Liver (tissue), 9 donors: ENCODE data around the gene NFAT5. TPM values are rescaled to one million over a fixed set of nuclear protein-coding genes. Genes with fewer than 3 reads are reported as not detected.

Experiments
- DNase-seq: peaks from one replicate; pipeline ENCODE4 v3.0.0-alpha.2; 2017; ENCODE audit warnings: low spot score
- H3K27ac ChIP-seq, 2 donors: one replicate each; pipeline ENCODE4 v1.7.0; 2013; ENCODE audit warnings: inconsistent platforms in 2 of 2, low read length in 2 of 2, control low read depth in 1 of 2, low read depth in 1 of 2, mild to moderate bottlenecking in 1 of 2
- H3K27me3 ChIP-seq, 4 donors: one replicate each; pipeline versions ENCODE4 v1.6.1 to v1.7.0; 2013; ENCODE audit warnings: low read length in 3 of 4, inconsistent platforms in 1 of 4, mild to moderate bottlenecking in 1 of 4, moderate library complexity in 1 of 4; ENCODE audit not compliant: control insufficient read depth in 4 of 4, insufficient read depth in 4 of 4
- H3K36me3 ChIP-seq, 4 donors: one replicate each; pipeline versions ENCODE4 v1.6.1 to v1.7.0; 2013; ENCODE audit warnings: low read length in 3 of 4, mild to moderate bottlenecking in 3 of 4, low read depth in 1 of 4, moderate library complexity in 1 of 4; ENCODE audit not compliant: control insufficient read depth in 4 of 4, insufficient read depth in 3 of 4
- H3K4me1 ChIP-seq, 4 donors: one replicate each; pipeline versions ENCODE4 v1.6.1 to v1.7.0; 2013; ENCODE audit warnings: low read length in 3 of 4, mild to moderate bottlenecking in 3 of 4, moderate library complexity in 1 of 4; ENCODE audit not compliant: control insufficient read depth in 4 of 4, insufficient read depth in 4 of 4
- H3K4me3 ChIP-seq, 3 donors: one replicate each; pipeline versions ENCODE4 v1.6.1 to v1.7.0; 2013; ENCODE audit warnings: low read length in 3 of 3, control low read depth in 1 of 3, low read depth in 1 of 3, mild to moderate bottlenecking in 1 of 3
- H3K9ac ChIP-seq, 2 donors: one replicate each; pipeline ENCODE4 v1.7.0; 2013; ENCODE audit warnings: low read length in 2 of 2, mild to moderate bottlenecking in 2 of 2, moderate library complexity in 2 of 2, control low read depth in 1 of 2, low read depth in 1 of 2
- H3K9me3 ChIP-seq, 4 donors: one replicate each; pipeline versions ENCODE4 v1.6.1 to v1.7.0; 2013; ENCODE audit warnings: low read length in 3 of 4; ENCODE audit not compliant: control insufficient read depth in 4 of 4
- EGR1 ChIP-seq, 2 donors: IDR thresholded peaks; 2 replicates each; pipeline ENCODE4 v1.6.1; 2016 to 2018; ENCODE audit warnings: antibody characterized with exemption in 2 of 2, low read depth in 2 of 2
- FOXA1 ChIP-seq: IDR thresholded peaks from 2 replicates; pipeline ENCODE4 v1.6.1; 2016; ENCODE audit warnings: antibody characterized with exemption
- GABPA ChIP-seq, 2 donors: IDR thresholded peaks in 1 of 2; conservative IDR thresholded peaks in 1 of 2; 2 replicates each; pipeline ENCODE4 v1.6.1; 2016; ENCODE audit warnings: antibody characterized with exemption in 2 of 2, mild to moderate bottlenecking in 1 of 2, moderate library complexity in 1 of 2
- HNF4A ChIP-seq, 2 donors: conservative IDR thresholded peaks; 2 replicates each; pipeline ENCODE4 v1.6.1; 2016; ENCODE audit warnings: antibody characterized with exemption in 2 of 2, mild to moderate bottlenecking in 2 of 2
- HNF4G ChIP-seq: IDR thresholded peaks from 2 replicates; pipeline ENCODE4 v1.6.1; 2016; ENCODE audit warnings: antibody characterized with exemption
- JUND ChIP-seq, 2 donors: IDR thresholded peaks; 2 replicates each; pipeline ENCODE4 v1.6.1; 2016; ENCODE audit warnings: antibody characterized with exemption in 2 of 2
- NR2F2 ChIP-seq: IDR thresholded peaks from 2 replicates; pipeline ENCODE4 v1.6.1; 2016; ENCODE audit warnings: antibody characterized with exemption
- RAD21 ChIP-seq, 2 donors: IDR thresholded peaks; 2 replicates each; pipeline ENCODE4 v1.6.1; 2016; ENCODE audit warnings: antibody characterized with exemption in 2 of 2, mild to moderate bottlenecking in 2 of 2
- RXRA ChIP-seq, 2 donors: IDR thresholded peaks; 2 replicates each; pipeline ENCODE4 v1.6.1; 2017 to 2018; ENCODE audit warnings: antibody characterized with exemption in 2 of 2, mild to moderate bottlenecking in 1 of 2
- SP1 ChIP-seq: IDR thresholded peaks from 2 replicates; pipeline ENCODE4 v1.6.1; 2018; ENCODE audit warnings: antibody characterized with exemption, mild to moderate bottlenecking
- TAF1 ChIP-seq: conservative IDR thresholded peaks from 2 replicates; pipeline ENCODE4 v1.6.1; 2016; ENCODE audit warnings: antibody characterized with exemption, mild to moderate bottlenecking
- YY1 ChIP-seq: IDR thresholded peaks from 2 replicates; pipeline ENCODE4 v1.6.1; 2016; ENCODE audit warnings: antibody characterized with exemption, mild to moderate bottlenecking
- WGBS: extraction: QIAGEN DNeasy Blood & Tissue Kit; methylation state at CpG from one replicate; pipeline ENCODE4 v1.1.7; 2013; 5-methylcytosine and 5-hydroxymethylcytosine counted together
- polyA plus RNA-seq, 2 donors: library from polyadenylated mRNA; stranded (reverse) in 1 of 2; unstranded in 1 of 2; fragments of 200-250 nt in 1 of 2; fragments of >200 nt in 1 of 2; fragmentation: Nextera tagmentation in 1 of 2; extraction: Ambion mirVana in 1 of 2; gene quantifications; one replicate each; pipeline versions ENCODE4 v1.2.1 to v1.2.3, GENCODE V29; 2013 to 2015
- total RNA-seq, 2 donors: library from RNA; depleted of rRNA; stranded (reverse); fragments of >200 nt; gene quantifications; one replicate each; pipeline ENCODE4 v1.2.3, GENCODE V29; 2014
- TF ChIP-seq, protein P1 (sequence below): IDR thresholded peaks from 2 replicates; pipeline ENCODE4 v1.6.1; 2016; ENCODE audit warnings: antibody characterized with exemption
- TF ChIP-seq, protein P2 (sequence below): fragments of 150-350 bp; IDR thresholded peaks from 2 replicates; pipeline ENCODE4 v1.5.1; 2017; ENCODE audit warnings: improper control_type of control experiment, low read depth, low read length; ENCODE audit not compliant: missing input control
- TF ChIP-seq, protein P3 (sequence below): IDR thresholded peaks from 2 replicates; pipeline ENCODE4 v1.6.1; 2016; ENCODE audit warnings: antibody characterized with exemption, mild to moderate bottlenecking
- TF ChIP-seq, protein P4 (sequence below): IDR thresholded peaks from 2 replicates; pipeline ENCODE4 v1.6.1; 2016; ENCODE audit warnings: antibody characterized with exemption
- TF ChIP-seq, protein P5 (sequence below): IDR thresholded peaks from 2 replicates; pipeline ENCODE4 v1.6.1; 2016; ENCODE audit warnings: antibody characterized with exemption
- donor health status: healthy.
- donor health status: healthy.
- donor health status: healthy.
- donor health status: healthy.
- donor health status: healthy.

The NFAT5 gene
- total and polyA plus RNA-seq, 4 donors, result 1.5 to 21.0 (median 11.2) TPM

DNA sequence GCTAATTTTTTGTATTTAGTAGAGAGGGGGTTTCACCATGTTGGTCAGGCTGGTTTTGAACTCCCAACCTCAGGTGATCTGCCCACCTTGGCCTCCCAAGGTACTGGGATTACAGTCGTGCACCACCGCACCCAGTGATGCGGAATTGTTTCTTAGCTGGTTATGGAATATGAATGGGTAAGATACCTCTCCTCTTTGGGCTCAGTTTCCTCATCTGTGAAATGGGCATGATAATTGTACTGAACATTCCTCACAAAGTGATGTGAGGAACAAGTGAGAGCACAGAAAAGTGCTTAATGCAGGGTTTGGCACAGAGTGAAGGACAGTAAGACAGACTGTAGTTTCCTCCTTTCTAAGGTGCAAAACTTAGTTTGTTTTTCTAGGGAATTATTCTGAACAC is 31.0 kb upstream of the NFAT5 start (continued):
- TF ChIP-seq, protein P1, sequence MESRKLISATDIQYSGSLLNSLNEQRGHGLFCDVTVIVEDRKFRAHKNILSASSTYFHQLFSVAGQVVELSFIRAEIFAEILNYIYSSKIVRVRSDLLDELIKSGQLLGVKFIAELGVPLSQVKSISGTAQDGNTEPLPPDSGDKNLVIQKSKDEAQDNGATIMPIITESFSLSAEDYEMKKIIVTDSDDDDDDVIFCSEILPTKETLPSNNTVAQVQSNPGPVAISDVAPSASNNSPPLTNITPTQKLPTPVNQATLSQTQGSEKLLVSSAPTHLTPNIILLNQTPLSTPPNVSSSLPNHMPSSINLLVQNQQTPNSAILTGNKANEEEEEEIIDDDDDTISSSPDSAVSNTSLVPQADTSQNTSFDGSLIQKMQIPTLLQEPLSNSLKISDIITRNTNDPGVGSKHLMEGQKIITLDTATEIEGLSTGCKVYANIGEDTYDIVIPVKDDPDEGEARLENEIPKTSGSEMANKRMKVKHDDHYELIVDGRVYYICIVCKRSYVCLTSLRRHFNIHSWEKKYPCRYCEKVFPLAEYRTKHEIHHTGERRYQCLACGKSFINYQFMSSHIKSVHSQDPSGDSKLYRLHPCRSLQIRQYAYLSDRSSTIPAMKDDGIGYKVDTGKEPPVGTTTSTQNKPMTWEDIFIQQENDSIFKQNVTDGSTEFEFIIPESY, result no peak
- no peak for TF ChIP-seq HNF4G

DNA sequence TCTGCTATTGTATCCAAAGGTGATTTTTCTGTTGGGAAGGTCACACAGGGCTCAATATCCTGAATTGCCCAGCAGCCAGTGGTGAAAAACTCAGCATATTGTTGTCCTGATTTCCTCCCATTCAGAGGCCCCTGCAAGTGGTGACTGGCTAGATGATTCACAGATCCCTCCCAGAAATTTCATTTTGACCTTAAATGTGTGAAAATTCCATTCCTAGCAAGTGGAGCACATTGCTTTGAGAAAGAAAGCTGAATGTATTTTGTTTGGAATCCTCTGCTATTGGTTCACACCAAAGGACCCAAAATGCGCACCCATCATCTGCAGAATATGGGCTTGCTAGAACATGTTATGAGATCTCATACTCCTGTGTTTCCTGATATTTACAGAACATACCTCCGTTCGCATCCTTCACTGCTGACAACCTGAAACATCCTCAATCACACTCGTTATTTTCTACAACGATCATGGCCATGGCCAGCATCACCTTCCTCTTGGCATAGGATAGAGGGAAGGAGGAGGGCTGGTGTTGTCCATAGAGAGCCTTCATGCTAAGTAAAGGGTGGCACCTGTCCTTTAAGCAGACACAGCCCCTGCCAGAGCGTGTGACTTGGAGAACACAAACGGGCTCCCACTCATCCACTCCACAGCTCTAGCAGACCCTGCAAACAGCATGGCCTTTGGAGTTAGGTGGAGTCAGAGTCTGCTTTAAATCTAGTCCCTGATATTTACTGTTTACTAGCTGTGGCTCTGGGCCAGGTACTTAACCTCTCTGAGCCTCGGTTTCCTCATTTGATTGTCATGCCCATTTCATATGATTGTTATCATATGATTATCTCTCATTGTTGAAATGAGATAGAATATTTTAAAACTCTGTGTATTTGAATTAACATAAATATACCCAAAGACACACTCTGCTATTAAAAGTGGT is 30.4 kb upstream of the NFAT5 start:
- Histone ChIP-seq H3K27me3 (no peaks in the 10 kb centered on the region), H3K9me3 (no peaks in the 10 kb centered on the region), H3K4me3 (no peak overlapping the region), H3K9ac (no peak overlapping the region), H3K4me1 (no peaks in the 10 kb centered on the region), H3K36me3 (no peaks in the 10 kb centered on the region), H3K27ac (no peak overlapping the region)
- DNase-seq, result no peak
- 80% methylated on average over 8 of the region's 8 CpGs for WGBS
- TF ChIP-seq RXRA (IDR thresholded peaks at IDR 0.05) (no peak), FOXA1 (no peak), HNF4G (no peak), GABPA (IDR thresholded peaks at IDR 0.05 in 1 of 2, conservative IDR thresholded peaks at IDR 0.05 in 1 of 2) (no peak), TAF1 (no peak), EGR1 (IDR thresholded peaks at IDR 0.05; ENCODE audit: low read depth in 2 of 2) (no peak), JUND (IDR thresholded peaks at IDR 0.05) (no peak), YY1 (no peak), NR2F2 (no peak), HNF4A (conservative IDR thresholded peaks at IDR 0.05) (no peak), RAD21 (IDR thresholded peaks at IDR 0.05) (no peak), SP1 (no peak)
- TF ChIP-seq, protein P2, sequence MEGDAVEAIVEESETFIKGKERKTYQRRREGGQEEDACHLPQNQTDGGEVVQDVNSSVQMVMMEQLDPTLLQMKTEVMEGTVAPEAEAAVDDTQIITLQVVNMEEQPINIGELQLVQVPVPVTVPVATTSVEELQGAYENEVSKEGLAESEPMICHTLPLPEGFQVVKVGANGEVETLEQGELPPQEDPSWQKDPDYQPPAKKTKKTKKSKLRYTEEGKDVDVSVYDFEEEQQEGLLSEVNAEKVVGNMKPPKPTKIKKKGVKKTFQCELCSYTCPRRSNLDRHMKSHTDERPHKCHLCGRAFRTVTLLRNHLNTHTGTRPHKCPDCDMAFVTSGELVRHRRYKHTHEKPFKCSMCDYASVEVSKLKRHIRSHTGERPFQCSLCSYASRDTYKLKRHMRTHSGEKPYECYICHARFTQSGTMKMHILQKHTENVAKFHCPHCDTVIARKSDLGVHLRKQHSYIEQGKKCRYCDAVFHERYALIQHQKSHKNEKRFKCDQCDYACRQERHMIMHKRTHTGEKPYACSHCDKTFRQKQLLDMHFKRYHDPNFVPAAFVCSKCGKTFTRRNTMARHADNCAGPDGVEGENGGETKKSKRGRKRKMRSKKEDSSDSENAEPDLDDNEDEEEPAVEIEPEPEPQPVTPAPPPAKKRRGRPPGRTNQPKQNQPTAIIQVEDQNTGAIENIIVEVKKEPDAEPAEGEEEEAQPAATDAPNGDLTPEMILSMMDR, result no peak
- TF ChIP-seq, protein P3, sequence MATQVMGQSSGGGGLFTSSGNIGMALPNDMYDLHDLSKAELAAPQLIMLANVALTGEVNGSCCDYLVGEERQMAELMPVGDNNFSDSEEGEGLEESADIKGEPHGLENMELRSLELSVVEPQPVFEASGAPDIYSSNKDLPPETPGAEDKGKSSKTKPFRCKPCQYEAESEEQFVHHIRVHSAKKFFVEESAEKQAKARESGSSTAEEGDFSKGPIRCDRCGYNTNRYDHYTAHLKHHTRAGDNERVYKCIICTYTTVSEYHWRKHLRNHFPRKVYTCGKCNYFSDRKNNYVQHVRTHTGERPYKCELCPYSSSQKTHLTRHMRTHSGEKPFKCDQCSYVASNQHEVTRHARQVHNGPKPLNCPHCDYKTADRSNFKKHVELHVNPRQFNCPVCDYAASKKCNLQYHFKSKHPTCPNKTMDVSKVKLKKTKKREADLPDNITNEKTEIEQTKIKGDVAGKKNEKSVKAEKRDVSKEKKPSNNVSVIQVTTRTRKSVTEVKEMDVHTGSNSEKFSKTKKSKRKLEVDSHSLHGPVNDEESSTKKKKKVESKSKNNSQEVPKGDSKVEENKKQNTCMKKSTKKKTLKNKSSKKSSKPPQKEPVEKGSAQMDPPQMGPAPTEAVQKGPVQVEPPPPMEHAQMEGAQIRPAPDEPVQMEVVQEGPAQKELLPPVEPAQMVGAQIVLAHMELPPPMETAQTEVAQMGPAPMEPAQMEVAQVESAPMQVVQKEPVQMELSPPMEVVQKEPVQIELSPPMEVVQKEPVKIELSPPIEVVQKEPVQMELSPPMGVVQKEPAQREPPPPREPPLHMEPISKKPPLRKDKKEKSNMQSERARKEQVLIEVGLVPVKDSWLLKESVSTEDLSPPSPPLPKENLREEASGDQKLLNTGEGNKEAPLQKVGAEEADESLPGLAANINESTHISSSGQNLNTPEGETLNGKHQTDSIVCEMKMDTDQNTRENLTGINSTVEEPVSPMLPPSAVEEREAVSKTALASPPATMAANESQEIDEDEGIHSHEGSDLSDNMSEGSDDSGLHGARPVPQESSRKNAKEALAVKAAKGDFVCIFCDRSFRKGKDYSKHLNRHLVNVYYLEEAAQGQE, result no peak
- TF ChIP-seq, protein P1, result no peak
- TF ChIP-seq, protein P4, sequence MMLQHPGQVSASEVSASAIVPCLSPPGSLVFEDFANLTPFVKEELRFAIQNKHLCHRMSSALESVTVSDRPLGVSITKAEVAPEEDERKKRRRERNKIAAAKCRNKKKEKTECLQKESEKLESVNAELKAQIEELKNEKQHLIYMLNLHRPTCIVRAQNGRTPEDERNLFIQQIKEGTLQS, result no peak
- TF ChIP-seq, protein P5, sequence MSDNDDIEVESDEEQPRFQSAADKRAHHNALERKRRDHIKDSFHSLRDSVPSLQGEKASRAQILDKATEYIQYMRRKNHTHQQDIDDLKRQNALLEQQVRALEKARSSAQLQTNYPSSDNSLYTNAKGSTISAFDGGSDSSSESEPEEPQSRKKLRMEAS, result no peak
